Tibial nerve (tissue), 4 donors: ENCODE results near the gene ZDHHC1.

Experiments
- CTCF ChIP-seq, 5 experiments: fragments of 200-600 bp in 3 of 5; fragments of 450-650 bp in 2 of 5; sonication (generic) in 3 of 5; IDR thresholded peaks; one replicate each; pipeline ENCODE4 v1.5.1; 2016 to 2019; ENCODE audit warnings: antibody characterized with exemption in 5 of 5, mild to moderate bottlenecking in 3 of 5, moderate library complexity in 2 of 5
- EP300 ChIP-seq, 2 donors: sonication (generic); formaldehyde crosslinking; IDR thresholded peaks; one replicate each; pipeline ENCODE4 v1.6.1; 2017; ENCODE audit warnings: antibody characterized with exemption in 2 of 2, mild to moderate bottlenecking in 1 of 2
- POLR2A ChIP-seq, 2 donors: fragments of 450-650 bp; IDR thresholded peaks; one replicate each; pipeline ENCODE4 v1.6.1; 2017; ENCODE audit warnings: antibody characterized with exemption in 2 of 2, mild to moderate bottlenecking in 2 of 2, moderate library complexity in 2 of 2

GRCh38 chr16:67463059-67463458 is 46.8 kb upstream of the ZDHHC1 start:
- TF ChIP-seq EP300 (IDR thresholded peaks at IDR 0.05) (no peak), CTCF (IDR thresholded peaks at IDR 0.05) (no peak), POLR2A (IDR thresholded peaks at IDR 0.05) (no peak)
